GM08714 (cell line): ENCODE results near the gene SHISAL1.

Experiments used
- H3K4me3 ChIP-seq: fragments of 200-500 bp; sonication (Bioruptor generic); 2 replicates; pipeline ENCODE4 v1.5.1; 2014; ENCODE audit warnings: mild to moderate bottlenecking, low read length, inconsistent platforms
- ZNF274 ChIP-seq: IDR thresholded peaks from 2 replicates; pipeline ENCODE4 v1.6.1; 2012; ENCODE audit warnings: mild to moderate bottlenecking, low read depth, low read length

SHISAL1 gene

GRCh38 chr22:44261861-44262595, 50.7 kb downstream of the SHISAL1 start:
- no peak overlapping the region for H3K4me3 ChIP-seq
- no peak for TF ChIP-seq ZNF274

GRCh38 chr22:44261164-44261860, 51.4 kb downstream of the SHISAL1 start:
- no peak overlapping the region for H3K4me3 ChIP-seq
- no peak for TF ChIP-seq ZNF274

DNA sequence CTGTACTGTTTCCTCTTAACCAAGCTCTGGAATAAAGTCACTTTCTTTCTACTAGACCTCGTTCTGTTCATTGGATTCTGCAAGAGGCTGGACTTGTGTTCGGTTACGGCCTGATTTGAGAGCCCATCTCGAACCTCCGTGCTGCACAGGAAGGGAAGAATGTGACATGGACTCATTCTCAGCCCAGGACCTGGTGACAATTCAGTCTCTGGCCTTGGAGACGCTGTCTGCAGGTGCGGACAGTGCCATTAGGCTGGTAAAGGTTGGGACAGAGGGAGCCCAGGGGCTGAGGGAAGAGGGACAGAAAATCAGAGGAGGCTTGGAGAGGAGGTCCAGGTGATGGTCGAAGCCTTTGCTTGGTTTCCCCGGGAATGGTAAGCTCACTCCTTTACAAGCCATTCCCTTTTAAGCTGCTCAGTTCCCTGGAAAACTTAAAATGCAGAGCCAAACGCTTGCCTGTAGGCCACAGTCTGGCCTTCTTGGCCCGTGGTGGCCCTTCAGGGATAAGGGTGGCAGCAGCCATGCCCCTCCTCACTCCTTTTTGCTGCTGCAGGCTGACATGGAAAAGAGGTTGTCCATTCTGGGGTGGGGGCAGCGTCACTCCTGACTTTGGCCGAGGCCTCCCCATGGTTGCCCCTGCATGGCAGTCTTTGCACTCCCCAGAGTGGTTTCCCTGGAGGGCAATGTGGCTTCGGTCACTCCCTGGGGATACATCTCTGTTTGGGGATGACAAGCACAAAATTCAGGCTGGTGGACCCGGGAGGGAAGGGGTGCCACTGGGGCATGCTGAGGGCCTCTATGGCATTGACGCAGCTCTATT, 52.3 kb downstream of the SHISAL1 start:
- TF ChIP-seq ZNF274 = no peak
- no peak overlapping the region for H3K4me3 ChIP-seq

GRCh38 chr22:44259366-44260215, 53.2 kb downstream of the SHISAL1 start:
- TF ChIP-seq ZNF274 = no peak
- H3K4me3 ChIP-seq = no peak overlapping the region

DNA sequence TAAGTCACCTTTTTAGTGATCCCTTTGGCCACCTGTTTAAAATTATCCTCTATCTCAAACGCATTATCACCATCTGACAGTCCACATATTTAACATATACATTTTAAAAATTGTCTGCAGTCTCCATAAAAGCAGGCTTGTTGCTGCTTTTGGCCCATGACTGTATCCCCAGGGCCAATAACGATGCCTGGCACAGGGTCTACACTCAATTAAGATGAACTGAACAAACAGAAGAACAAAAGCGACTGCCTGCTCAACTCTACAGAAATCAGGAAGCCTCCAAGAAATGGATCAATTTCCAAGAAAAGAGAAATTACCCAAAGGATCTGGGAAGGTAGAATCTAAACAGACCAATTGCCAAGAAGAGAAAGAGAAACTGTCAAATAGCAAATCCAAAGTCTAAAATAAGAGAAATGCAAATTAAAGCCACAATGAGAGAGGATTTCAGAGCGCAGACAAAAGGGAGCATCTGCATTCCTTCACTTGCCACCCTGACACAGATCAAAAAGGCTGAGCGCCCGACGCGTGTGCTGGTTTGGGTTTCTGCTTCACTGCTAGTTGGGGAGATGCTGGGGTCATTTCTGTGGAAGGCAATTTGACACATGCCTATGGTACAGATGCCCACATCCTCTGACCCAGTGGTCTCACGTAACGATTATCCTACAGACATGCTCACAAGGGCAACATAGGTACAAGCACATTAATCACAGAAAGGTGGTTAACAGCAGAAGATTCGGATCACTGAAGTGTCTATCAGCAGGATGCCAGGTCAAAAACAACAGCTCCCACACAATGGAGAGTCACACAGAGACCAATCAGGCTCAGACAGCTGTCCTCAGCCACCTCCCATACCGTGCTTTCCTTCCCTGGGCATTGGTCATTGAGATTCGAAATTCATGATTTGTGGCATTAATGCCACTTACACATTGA, 55.9 kb downstream of the SHISAL1 start:
- no peak overlapping the region for H3K4me3 ChIP-seq

DNA sequence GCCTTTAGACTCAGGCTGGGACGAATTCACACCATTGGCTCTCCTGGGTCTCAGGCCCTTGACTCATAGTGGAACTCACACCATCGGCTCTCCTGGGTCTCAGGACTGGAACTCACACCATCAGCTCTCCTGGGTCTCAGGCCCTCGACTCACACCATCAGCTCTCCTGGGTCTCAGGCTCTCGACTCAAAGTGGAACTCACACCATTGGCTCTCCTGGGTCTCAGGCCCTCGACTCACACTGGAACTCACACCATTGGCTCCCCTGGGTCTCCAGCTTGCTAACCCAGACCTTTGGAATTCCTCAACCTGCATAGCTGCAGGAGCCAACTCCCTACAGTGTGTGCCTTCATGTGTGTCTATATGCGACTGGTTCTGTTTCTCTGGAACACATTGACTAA, 56.7 kb downstream of the SHISAL1 start:
- TF ChIP-seq ZNF274 = no peak
- no peak overlapping the region for H3K4me3 ChIP-seq

More for the DNA sequence above, 55.9 kb downstream of the SHISAL1 start:
- TF ChIP-seq ZNF274 = no peak

GRCh38 chr22:44254811-44255210, 57.9 kb downstream of the SHISAL1 start:
- H3K4me3 ChIP-seq = no peak overlapping the region
- no peak for TF ChIP-seq ZNF274

GRCh38 chr22:44249376-44250147, 63.2 kb downstream of the SHISAL1 start:
- no peak for TF ChIP-seq ZNF274
- H3K4me3 ChIP-seq = no peak overlapping the region

DNA sequence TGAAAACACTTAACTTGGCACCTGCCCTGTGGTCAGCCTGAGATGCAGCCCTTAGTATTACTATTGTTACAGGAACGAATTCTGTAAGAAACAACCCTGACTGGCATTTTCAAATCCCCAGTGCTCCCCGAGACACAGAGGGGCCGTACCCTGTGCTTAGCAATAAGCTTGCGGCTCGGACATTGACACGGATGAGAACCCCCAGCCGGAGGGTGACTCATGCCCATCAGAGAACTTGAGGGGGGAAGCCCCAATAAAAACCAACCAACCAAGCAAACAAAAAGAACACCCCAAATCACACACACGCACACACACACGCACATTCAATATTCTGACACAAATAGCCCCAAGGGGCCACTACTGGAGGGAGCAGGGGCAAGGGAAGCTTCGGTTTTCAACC, 63.8 kb downstream of the SHISAL1 start:
- no peak for TF ChIP-seq ZNF274
- H3K4me3 ChIP-seq = no peak overlapping the region

GRCh38 chr22:44247923-44248892, 64.5 kb downstream of the SHISAL1 start:
- H3K4me3 ChIP-seq = no peak overlapping the region
- no peak for TF ChIP-seq ZNF274

DNA sequence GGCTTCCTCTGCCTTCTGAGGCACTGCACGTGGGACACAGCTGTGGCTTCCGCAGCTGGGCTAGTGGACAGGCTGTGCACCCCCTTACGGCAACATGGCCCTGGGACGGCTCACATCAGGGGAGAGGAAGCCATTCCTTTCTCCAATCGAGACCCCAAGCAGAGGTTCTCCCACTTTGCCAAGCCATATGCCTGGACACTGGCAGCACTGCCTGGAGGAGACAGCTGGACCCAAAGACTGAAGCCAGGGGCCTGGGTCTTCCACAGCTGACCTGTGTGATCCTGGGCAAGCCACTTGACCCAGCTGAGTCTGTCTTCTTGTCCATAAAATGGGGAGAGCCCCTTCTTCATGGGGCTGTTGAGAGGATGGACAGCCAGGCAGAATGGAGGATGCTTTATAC, 65.4 kb downstream of the SHISAL1 start:
- TF ChIP-seq ZNF274 = no peak
- H3K4me3 ChIP-seq = no peak overlapping the region
